HG02610 (cell line): ENCODE measurements around the gene SH3RF3.

Source experiments
- ATAC-seq: cut with Tn5 transposase; IDR thresholded peaks from one replicate; pipeline ENCODE4 v1.9.1; 2021; ENCODE audit warnings: mild to moderate bottlenecking, moderate library complexity; ENCODE audit not compliant: unreplicated experiment

The SH3RF3 gene

GRCh38 chr2:109233643-109234042 lies 104.6 kb downstream of the SH3RF3 start:
- no peak for ATAC-seq

DNA sequence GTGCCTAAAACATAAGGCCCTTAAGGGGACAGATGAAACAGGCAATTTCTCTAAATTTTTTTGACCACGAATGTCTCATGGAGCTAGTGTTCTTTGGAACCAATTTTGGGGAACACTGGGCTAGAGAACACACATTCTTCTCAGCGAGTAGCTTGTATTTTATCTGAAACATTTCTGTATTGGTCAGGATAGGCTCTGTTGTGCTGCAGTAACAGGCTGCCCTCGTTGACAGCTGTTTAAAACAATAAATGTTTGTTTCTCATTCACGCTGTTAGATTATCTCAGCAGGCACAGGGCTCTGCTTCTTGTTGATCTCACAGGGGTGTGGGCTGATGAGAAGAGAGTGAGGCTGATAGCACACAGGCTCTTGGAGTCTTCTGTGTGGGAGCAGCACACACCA lies 105.3 kb downstream of the SH3RF3 start:
- no peak for ATAC-seq

- no peak for ATAC-seq
These were observed 107.1 kb downstream of the SH3RF3 start for GRCh38 chr2:109236147-109236546.

- no peak for ATAC-seq
These were observed 108.8 kb downstream of the SH3RF3 start for GRCh38 chr2:109237792-109238191.

DNA sequence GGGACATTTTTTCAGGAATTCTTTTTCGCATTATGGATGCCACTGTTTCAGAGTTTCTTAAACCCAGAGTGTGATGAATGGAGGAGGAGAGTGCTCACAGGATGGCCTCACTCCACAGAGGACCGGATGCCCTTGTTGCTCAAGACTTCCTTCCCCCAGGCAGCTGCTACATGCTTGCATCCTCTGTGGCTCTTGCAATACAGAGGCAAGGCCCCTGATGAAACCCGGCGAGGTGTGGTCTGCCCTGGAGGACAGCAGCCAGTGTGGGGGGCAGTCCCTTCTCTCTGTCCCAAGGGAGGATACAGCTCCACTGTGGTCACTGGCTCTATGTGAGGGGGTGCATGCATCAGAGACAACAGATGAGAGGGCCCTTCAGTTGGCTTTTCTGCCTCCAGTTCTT lies 109.6 kb downstream of the SH3RF3 start:
- ATAC-seq = peak; percentile 89

- ATAC-seq = no peak
These were observed 110.7 kb downstream of the SH3RF3 start for GRCh38 chr2:109239720-109240119.

DNA sequence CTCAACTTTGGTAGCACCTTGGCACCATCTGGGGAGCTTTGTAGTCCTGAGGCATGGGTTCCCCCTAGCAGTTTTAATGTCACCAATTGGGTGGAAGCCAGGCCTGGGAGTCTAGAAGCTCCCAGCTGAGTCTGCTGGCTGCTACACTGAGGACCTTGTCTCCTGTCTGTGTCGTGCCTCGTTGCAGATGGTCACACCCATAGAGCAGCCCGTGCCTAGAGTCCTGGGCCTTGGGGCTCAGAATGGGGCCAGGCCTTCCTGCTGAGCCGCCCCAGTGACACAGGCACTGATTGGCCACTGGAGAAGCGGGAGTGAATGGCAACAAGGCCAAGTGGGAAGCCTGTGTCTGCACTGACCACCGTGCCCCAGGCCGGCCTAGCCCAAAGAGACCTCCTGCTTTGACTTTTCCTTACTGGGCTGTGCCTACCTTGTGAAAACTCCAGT lies 113.2 kb downstream of the SH3RF3 start:
- no peak for ATAC-seq

DNA sequence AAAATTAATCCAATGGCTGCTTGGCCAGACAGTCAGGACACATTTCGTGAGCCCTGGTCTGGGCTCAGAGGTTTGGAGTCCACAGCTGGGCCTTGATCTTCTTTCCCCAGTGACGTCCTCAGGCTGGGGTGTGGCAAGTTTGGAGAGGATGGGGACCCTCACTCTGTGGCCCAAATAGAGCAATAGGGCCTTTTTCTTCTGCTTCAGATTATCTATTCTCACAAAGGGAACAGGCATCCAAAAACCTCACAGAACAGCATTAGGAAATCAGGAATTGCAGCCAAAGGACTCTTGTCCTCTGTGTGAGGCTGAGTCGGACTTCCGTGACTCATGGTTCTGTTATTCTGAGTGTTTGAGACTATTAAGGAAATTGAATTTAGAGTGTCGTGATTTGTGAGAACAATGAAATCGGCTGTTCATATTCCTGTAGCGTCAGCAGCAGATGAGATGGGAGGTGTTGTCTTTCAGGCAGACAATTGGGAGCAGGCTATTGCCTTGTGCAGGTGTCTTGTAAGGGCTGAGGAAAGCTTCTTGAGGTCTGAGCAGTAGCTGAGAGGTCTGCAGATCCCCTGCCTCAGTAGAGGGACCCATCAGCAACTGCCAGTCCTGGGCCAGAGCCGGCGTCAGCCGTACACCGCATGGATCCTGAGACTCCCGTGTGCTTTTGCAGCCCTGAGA lies 113.8 kb downstream of the SH3RF3 start:
- no peak for ATAC-seq

DNA sequence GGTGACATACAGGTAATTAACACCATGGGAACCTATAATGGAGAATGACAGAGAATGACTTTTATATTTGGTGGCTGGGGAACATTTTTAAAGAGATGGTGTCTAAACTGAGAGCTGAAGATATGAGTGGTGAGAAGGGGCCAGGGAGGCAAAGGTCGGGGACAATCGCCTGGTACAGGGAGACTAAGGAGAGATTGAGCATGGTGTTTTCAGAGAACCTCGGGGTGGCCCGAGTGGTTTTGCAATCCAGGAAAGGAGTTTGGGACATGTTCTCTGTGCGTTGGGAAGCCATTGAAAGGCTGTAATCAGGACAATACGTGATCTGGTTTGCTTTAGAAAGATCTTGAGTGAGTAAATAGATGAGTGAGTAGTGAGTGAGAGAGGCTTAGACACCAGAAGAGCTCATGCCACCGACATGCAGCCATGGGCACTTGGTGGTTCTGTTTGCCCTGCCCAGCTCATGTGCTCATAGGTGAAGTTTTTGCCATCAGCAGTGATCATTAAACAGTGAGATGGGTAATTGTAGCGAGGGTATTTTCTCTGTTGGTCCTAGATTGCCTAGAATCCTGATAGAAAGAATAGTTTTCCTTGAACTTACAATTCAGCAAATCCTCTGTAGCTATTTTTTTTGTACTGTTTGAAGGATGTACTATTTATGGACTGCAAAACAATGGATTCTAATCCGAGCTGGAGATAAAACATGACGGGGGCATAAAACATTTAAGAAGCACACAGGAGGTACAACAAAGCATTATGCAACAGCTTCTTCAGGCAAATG lies 114.7 kb downstream of the SH3RF3 start:
- ATAC-seq = no peak

GRCh38 chr2:109244304-109244582 lies 115.2 kb downstream of the SH3RF3 start:
- no peak for ATAC-seq

DNA sequence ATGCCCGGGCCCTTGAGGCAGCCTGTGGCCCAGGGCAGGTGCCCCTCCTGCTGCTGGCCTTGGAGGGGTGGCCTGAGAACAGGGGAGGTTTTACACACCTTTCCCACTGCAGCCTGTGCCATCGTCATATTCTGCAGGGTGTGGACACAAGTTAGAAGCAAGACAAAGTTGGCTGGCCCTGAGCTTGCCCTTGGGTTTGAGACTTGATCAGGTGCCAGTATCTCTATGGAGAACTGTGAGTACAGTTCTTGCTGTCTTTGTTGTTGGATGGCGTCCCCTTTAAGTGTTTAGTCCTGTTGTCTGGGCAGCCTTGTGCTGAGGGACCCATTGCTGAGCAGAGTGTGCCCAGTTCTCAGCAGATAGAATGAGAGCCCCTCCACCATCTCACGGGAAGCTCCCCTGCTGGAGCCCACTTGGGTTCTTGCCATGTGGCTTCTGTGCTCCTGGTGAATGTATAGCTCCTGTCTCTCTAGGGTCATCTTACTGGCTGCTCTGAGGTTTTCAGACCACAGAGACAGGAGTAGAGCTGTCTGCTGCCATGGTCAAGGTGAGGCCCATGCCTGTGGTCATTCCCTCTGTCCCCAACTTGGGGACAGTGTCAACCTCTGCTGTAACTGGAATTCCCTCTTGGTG lies 115.9 kb downstream of the SH3RF3 start:
- ATAC-seq = no peak

GRCh38 chr2:109246176-109246575 lies 117.2 kb downstream of the SH3RF3 start:
- ATAC-seq = no peak

GRCh38 chr2:109246616-109247015 lies 117.6 kb downstream of the SH3RF3 start:
- ATAC-seq = no peak

DNA sequence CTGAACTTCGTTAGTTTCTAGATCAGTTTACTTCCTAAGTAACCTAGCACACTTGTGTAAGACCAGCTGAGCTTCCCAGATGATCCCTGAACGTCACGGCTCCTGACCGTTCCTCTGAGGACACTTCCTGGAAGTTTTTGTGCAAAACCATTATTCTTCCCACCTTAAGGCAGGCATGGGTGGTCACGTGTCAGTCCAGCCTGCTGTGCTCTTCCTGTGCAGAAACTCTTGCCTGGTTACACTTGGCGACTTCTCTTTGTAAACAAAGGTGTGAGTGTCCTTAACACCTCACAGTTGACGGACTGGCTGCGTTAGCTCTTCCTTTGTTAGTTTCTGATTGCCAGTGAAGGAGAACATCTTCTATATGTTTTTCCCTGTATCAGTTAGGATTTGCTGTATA lies 118.3 kb downstream of the SH3RF3 start:
- no peak for ATAC-seq

- ATAC-seq = no peak
These were observed 118.8 kb downstream of the SH3RF3 start for GRCh38 chr2:109247812-109248211.

DNA sequence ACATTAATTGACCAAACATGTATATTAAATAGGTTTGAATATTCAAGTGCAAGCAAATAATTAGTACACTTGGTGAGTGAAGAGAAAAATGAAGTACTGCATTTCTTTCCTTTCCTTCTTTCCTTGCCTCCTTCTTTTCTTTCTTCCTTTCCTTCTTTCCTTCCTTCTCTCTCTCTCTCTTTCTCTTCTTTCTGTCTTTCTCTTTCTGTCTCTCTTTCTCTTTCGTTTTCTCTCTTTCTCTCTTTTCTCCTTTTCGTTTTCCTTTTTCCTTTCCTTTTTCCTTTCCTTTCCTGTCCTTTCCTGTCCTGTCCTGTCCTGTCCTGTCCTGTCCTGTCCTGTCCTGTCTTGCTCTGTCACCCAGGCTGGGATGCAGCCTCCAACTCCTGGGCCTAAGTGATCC lies 119.6 kb downstream of the SH3RF3 start:
- ATAC-seq = no peak

DNA sequence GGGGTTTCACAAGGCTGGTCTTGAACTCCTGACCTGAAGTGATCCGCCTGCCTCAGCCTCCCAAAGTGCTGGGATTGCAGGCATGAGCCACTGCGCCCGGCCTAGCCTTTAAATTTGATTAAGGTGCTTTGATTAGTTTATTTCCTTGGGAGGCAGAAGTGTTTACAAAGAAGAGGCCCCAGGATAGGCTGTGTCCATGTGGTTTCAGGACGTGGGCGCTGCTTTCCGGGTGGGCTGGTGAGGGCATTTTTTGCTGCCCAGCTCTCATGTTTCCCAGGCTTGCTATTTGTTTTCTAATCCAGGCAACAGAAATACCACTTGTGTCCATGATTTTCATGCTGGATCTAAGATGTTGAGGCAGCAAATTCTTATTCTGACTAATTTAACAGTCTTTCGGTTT lies 124.2 kb downstream of the SH3RF3 start:
- no peak for ATAC-seq

- ATAC-seq = peak; percentile 67
These were observed 125.3 kb downstream of the SH3RF3 start for GRCh38 chr2:109254174-109254904.

DNA sequence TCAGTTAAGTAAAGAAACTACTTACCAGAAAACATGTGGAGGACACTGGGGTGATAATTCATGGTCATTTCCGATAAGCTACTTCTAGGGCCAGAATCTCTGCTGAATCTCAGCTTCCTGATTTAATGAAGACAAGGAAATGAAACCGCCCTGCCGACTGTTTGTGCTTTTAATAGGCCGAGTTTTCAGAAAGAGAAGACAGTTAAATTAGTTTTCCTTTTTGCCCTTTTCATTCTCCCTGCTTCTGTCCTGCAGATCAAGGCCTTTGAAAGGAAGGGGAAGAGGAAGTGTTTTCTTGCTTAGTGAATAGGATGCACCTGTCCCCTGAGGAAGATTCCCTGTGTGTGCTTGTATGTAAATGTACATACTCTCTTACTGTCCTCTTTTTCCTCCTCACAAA lies 126.6 kb downstream of the SH3RF3 start:
- ATAC-seq = no peak

DNA sequence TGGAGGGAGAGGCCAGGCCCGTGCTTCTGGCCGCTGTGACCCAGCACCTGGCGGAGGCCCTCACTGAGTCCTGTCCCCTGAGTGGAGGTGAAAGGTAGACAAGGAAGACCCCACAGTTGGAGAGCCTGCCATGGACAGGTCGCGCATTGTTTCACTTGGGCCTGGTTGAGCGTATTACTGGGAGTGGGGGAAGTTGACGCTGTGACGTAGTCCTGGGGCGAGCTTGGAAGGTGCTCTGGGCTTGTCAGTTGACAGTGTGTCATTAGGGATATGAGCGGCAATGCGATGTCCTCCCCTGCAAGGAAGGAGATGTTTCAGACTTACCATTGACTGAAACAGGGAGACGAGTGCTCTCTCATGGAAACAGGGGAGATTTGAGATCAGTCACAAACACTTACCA lies 127.1 kb downstream of the SH3RF3 start:
- ATAC-seq = no peak

GRCh38 chr2:109256921-109257320 lies 127.9 kb downstream of the SH3RF3 start:
- no peak for ATAC-seq

DNA sequence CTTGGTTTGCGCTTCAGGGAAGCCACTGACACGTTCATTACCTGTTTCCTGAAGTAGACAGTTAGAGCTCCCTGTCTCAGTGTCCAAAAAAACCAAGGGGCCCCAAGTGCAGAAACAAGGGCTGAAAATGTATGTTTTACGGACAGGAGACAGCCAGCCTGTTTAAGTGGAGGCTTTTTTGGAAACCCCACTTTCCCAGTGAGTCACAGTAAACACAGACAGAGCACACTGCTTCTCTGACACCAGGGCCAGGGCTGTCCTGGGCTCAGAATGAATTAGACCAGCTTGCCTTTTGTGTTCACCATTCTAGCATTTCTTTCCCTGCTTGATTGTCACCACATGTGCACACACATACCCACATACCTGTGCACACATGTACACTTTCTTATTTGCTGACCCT lies 128.6 kb downstream of the SH3RF3 start:
- no peak for ATAC-seq
